HG03097 (cell line): ENCODE results near the gene COX4I1.

Experiments used
- ATAC-seq: cut with Tn5 transposase; IDR thresholded peaks from one replicate; pipeline ENCODE4 v1.9.1; 2021; ENCODE audit not compliant: unreplicated experiment, low FRiP score

COX4I1 gene

GRCh38 chr16:85765767-85766166 is 33.7 kb upstream of the COX4I1 start:
- ATAC-seq, result no peak

GRCh38 chr16:85767531-85767930 is 32.0 kb upstream of the COX4I1 start:
- ATAC-seq, result no peak

- no peak for ATAC-seq
Observed at GRCh38 chr16:85768199-85768598, 31.3 kb upstream of the COX4I1 start.

GRCh38 chr16:85770741-85771140 is 28.8 kb upstream of the COX4I1 start:
- ATAC-seq, result no peak

GRCh38 chr16:85773044-85773443 is 26.5 kb upstream of the COX4I1 start:
- no peak for ATAC-seq

- no peak for ATAC-seq
Observed at GRCh38 chr16:85774136-85774535, 25.4 kb upstream of the COX4I1 start.

- ATAC-seq, result no peak
Observed at GRCh38 chr16:85774811-85775210, 24.7 kb upstream of the COX4I1 start.

- no peak for ATAC-seq
Observed at GRCh38 chr16:85777583-85778310, 21.7 kb upstream of the COX4I1 start.

GRCh38 chr16:85778873-85779272 is 20.6 kb upstream of the COX4I1 start:
- ATAC-seq, result no peak

- no peak for ATAC-seq
Observed at GRCh38 chr16:85780281-85780680, 19.2 kb upstream of the COX4I1 start.

- ATAC-seq, result no peak
Observed at GRCh38 chr16:85781156-85781555, 18.3 kb upstream of the COX4I1 start.

GRCh38 chr16:85781695-85782370 is 17.7 kb upstream of the COX4I1 start:
- no peak for ATAC-seq

GRCh38 chr16:85782451-85782850 is 17.0 kb upstream of the COX4I1 start:
- ATAC-seq, result no peak

- no peak for ATAC-seq
Observed at GRCh38 chr16:85783441-85783840, 16.1 kb upstream of the COX4I1 start.

GRCh38 chr16:85784813-85785212 is 14.7 kb upstream of the COX4I1 start:
- ATAC-seq, result no peak

- no peak for ATAC-seq
Observed at GRCh38 chr16:85785927-85786326, 13.6 kb upstream of the COX4I1 start.

GRCh38 chr16:85788819-85789218 is 10.7 kb upstream of the COX4I1 start:
- ATAC-seq, result no peak

- ATAC-seq, result no peak
Observed at GRCh38 chr16:85789773-85790172, 9.7 kb upstream of the COX4I1 start.

GRCh38 chr16:85793662-85794298 is 5.7 kb upstream of the COX4I1 start:
- ATAC-seq, result no peak

- no peak for ATAC-seq
Observed at GRCh38 chr16:85794696-85795095, 4.8 kb upstream of the COX4I1 start.

- ATAC-seq, result no peak
Observed at GRCh38 chr16:85796152-85796551, 3.3 kb upstream of the COX4I1 start.

GRCh38 chr16:85796599-85796998 is 2.9 kb upstream of the COX4I1 start:
- ATAC-seq, result no peak
